GM18505 (cell line): ENCODE data around the gene SLC23A3.
A peak's percentile ranks its signal among the peaks of the same experiment; 100 is the strongest.
"Not testable (repeated sequence)": the region's sequence is repeated elsewhere in the genome, so short reads cannot be mapped to it uniquely, and the experiment has no call there.

ENCODE experiments used
- ATAC-seq: cut with Tn5 transposase; IDR thresholded peaks from one replicate; pipeline ENCODE4 v1.9.1; 2021; ENCODE audit not compliant: unreplicated experiment
- POLR2A ChIP-seq: IDR thresholded peaks from 4 replicates; pipeline ENCODE4 v1.6.1; 2011; ENCODE audit warnings: borderline replicate concordance; ENCODE audit not compliant: insufficient read depth, insufficient read length; ENCODE audit errors: extremely low read depth

The SLC23A3 gene

DNA sequence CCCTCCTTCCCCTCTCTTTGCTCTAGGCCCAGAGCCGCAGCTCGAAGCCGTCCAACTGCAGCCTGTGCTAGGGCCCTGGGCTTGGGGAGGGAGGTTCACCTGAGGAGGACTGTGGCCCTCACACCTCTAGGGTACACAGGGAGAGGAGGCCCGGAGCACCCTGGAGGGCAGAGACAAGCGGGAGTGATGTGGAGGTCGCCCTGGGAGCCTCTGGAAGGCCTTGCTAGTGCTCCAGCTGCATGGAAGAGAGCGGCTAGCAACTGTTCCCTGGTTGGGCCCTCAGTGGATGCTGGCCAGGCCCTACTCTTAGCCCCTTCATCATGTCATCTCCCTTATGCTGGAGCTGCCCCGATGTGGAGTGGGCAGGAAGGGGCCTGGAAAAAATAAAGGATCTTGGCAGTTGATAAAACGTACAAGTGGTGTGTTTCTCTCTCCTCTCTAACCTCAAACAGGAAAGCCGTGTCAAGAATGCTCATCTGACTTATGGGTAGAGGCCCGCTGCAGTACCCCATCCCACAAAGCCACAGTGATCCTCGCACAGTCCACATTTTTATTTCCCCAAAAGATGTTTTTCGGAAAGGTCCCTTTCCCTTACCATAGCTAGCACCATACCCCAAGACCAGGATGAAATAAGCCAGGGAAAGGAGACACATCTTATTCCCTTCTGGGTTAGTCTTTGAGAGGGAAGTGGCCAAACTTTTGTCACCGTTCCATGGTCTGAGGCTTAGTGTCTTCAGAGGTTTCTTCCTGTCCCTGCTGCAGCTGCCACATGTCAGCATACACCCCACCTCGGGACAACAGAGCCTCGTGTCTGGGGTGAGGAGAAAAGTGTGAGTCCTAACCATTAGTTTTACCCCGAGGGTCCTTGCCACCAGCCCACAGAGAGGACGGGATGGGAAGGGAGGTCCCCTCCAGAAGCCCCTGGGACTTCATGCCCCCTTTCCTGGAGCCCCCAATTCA, 39.7 kb upstream of the SLC23A3 start:
- ATAC-seq = no peak
- no peak for TF ChIP-seq POLR2A

DNA sequence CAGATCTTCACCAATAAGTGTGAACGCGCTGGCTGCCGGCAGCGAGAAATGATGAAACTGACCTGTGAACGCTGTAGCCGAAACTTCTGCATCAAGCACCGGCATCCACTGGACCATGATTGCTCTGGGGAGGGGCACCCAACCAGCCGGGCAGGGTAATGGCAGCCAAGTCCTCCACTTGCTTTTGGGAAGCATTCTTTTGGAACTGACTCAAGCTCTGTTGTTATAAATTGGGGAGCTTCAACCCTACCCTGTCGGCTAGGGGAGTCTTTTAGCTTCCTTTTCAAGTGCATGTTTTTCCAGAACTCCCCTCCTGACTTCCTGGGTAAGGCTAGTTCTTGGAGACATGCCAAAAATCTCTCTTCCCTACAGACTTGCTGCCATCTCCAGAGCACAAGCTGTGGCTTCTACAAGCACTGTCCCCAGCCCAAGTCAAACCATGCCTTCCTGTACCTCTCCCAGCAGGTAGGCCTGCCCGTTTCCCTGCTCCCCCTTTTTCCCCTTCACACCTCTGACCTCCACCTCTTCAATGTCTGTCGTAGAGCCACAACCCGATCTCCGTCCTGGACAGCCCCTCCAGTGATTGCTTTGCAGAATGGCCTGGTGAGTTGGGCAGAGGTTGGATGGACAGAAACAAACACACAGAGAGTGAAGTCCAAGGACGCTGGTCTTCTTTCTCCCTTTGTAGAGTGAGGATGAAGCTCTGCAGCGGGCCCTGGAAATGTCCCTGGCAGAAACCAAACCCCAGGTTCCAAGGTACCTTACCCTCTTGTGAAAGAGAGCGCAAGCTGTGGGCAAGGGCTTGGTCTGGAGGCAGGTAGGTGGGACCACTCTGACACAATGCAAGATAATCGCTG, 38.3 kb upstream of the SLC23A3 start:
- no peak for TF ChIP-seq POLR2A
- ATAC-seq = no peak

DNA sequence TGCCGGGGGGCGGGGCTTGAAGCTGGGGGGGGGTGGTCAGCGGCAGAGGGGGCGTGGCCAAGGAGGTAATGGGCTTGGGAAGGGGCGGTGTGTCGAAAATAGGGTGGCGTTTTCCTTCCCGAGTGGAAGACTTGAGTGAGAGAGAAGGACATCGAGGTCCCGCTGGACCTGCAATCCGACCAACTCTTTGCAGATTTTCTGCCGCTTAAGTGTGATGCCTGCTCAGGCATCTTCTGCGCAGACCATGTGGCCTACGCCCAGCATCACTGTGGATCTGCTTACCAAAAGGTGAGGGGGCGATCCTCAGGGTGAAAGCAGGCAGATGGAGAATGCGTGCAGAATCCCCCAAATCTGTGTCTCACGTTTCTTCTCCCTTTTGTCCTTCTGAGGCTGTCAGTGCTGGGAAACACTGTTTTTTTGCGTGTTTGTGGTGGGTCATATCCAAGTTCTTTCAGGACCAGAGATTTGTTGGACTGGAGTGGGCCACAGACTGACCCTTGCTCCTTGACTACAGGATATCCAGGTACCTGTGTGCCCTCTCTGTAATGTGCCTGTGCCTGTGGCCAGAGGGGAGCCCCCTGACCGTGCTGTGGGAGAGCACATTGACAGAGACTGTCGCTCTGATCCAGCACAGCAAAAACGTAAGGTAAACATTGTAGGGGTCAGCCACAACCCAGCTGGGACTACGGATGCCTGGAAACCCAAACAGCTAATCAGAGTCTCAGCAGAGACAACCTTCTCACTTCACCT, 37.5 kb upstream of the SLC23A3 start:
- no peak for TF ChIP-seq POLR2A
- ATAC-seq = no peak

DNA sequence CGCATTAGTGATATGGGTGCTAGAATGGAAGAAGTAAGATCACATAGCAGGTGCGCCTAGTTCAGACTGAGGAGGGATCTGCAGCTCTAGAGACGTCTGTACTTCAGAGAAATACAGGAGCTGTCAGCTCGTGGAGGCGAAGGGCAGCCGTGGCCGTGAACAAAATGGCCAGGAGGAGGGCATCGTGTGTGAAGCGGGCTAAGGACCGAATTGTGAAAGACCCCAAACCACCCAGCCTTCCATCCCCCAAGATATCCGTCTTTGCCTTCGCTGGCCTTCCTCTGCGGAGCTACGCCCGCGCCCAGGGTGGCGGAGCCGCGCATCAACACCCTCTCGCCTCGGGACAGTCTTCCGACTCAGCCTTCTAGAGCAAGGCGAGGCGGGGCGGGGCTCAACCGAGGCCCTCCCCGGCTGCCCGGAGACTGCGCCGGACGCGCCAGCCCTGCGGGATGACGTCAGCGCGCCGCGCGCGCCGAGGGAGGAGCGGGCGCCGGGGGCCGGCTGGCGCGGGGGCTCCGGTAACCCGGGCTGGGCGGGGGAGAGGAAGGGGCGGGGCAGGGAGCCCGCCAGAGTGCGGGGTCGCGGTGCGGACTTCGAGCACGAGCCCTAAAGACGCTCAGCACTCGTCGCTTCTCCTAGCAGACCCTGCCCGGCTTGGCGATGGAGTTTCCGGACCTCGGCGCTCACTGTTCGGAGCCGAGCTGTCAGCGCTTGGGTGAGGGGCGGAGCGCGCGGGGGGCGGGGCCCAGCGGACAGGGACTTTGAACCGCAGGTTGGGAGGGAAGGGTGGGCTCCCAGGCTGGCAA, 36.7 kb upstream of the SLC23A3 start, which contains the start of gene ZFAND2B:
Gene ZFAND2B (plus strand): TSS at position 455 of the 806 bp plus-strand sequence. CDS start 206 bp downstream, at position 661.
- TF ChIP-seq POLR2A = peak; percentile 99
- peak; percentile 95 for ATAC-seq

DNA sequence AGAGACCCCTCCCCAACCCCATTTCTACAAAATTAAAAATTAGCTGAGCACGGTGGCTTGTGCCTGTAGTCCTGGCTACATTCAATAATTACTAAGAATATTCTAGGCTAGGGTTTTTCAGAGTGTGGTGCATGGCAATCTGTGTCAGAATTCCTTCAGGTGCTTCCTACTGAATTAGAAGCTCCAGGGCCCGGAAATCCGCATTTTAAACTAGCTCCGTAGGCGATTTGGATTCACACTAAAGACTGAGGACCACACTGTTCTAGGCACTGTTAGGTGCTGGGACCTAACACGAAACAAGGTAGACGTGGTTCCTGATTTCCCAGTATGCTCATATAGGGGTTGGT, 36.1 kb upstream of the SLC23A3 start:
- TF ChIP-seq POLR2A = no peak
- ATAC-seq = no peak

DNA sequence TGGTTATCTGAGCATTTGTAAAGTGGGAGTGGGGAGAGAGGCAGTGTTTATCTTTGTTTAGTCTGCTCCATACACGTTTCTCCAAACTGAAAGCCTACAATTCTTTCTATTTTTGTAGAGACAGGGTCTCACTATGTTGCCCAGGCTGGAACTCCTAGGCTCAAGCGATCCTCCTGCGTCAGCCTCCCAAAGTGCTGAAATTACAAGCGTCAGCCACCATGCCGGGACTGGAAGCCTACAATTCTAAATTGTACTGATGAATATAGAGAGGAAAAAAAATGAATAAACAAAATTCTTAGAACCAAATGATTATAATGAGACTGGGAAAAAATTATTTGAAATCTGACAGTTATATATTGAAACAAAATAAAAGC, 35.3 kb upstream of the SLC23A3 start:
- ATAC-seq = no peak
- TF ChIP-seq POLR2A = no peak

DNA sequence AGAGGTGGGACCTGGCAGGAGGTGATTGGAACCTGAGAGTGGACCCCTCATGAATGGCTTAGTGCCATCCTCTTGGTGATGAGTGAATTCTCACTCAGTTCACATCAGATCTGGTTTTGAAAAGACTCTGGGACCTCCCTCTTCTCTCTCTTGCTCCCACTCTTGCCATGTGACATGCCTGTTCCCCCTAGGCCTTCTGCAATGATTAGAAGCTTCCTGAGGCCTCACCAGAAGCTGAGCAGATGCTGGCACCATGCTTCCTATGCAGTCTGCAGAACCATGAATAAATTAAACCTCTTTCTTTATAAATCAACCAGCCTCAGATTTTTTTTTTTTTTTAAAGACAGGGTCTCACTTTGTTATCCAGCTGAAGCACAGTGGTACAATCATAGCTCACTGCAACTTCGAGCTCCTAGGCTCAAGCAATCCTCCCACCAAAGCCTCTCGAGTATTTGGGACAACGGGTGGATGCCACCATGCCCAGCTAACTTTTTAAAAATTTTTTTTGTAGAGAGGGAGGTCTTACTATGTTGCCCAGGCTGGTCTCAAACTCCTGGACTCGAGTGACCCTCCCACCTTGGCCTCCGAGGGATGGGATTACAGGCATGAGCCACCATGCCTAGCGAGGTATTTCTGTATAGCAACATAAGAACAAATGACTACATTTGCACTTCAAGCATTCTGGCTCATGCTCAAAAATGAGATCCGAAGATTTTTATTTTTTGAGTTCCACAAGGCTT, 34.8 kb upstream of the SLC23A3 start:
- no peak for ATAC-seq
- TF ChIP-seq POLR2A = no peak

DNA sequence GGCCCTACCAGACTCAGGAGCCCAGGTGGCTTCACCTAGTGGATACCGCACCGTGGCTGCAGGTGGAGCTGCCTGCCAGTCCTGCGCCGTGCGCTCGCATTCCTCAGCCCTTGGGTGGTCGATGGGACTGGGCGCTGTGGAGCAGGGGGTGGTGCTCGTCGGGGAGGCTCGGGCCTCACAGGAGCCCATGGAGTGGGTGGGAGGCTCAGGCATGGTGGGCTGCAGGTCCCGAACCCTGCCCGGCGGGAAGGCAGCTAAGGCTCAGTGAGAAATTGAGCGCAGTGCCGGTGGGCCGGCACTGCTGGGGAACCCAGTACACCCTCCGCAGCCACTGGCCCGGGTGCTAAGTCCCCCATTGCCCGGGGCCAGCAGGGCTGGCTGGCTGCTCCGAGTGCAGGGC, 31.5 kb upstream of the SLC23A3 start:
- not testable (repeated sequence) for ATAC-seq

DNA sequence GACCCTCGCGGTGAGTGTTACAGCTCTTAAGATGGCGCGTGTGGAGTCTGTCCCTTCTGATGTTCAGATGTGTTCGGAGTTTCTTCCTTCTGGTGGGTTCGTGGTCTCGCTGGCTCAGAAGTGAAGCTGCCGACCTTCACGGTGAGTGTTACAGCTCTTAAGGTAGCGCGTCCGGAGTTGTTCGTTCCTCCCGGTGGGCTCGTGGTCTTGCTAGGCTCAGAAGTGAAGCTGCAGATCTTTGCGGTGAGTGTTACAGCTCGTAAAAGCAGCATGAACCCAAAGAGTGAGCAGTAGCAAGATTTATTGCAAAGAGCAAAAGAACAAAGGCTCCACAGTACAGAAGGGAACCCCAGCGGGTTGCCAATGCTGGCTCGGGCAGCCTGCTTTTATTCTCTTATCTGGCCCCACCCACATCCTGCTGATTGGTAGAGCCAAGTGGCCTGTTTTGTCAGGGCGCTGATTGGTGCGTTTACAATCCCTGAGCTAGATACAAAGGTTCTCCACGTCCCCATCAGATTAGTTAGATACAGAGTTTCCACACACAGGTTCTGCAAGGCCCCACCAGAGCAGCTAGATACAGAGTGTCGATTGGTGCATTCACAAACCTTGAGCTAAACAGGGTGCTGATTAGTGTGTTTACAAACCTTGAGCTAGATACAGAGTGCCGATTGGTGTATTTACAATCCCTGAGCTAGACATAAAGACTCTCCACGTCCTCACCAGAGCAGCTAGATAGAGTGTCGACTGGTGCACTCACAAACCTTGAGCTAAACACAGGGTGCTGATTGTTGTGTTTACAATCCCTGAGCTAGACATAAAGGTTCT, 30.9 kb upstream of the SLC23A3 start:
- ATAC-seq = not testable (repeated sequence)

DNA sequence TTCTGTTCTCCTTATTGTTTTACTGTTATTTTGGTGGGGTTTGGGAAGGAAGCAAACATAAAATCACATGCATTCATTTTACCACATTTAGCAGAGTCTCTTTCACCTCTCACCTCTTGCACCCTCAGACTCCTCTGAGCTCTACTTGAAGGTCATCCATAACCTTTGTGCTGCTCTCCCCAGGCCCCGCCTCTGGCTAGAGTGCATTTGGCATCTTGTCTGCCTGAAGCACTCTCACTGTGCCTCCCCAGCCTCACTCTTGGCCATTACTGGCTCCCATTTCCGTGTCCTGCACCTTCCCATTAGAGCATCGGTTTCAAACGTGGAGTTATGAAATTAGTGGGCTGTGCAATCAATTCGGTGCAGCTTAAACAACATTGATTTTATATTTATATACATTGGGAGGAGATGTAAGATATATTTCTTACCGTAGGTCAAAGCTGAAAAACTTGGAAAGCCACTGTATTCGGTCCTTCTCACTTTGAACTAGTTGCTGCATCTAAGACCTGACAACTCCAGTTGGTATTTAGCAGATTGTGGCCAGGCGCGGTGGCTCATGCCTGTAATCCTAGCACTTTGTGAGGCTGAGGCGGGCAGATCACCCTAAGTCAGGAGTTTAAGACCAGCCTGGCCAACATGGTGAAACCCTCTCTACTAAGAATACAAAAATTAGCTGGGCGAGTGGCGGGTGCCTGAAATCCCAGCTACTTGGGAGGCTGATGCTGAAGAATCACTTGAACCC, 29.8 kb upstream of the SLC23A3 start:
- ATAC-seq = no peak
- no peak for TF ChIP-seq POLR2A

DNA sequence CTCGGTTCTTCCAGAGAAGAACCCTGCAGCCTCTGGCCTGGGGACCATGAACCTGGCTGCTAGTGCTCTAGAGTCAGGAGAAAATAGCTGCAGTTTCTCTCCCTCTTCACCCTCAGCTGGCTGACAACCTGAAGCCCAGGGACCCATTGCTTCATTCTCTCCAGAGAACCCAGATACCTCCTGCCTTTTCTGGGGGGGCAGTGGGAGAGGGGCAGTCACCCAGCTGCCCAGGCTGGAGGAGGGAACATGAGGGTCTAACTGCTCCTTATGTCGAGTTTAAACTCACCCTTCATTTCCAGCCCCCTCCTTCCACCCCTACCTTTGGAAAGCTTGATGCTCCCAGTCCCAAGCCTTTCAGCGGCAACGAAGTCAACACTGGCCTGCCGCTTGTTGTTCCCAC, 29.1 kb upstream of the SLC23A3 start:
- no peak for TF ChIP-seq POLR2A
- no peak for ATAC-seq
